SIG-M5 treated with dmso at 0.1 percent for 504 hours (cell line): ENCODE data around the gene TPH2.

Experiments used
- DNase-seq: peaks from one replicate; lab custom pipeline; 2025; ENCODE audit not compliant: unreplicated experiment; lab: John Stamatoyannopoulos, UW

TPH2 gene

GRCh38 chr12:71938728-71939385 is at the start of gene TPH2:
TSS of gene TPH2 (plus strand) at chr12:71938845. CDS start at chr12:71938987, 142 bp downstream.
- peak; percentile 82 for DNase-seq

- no peak for DNase-seq
These were observed 48.2 kb upstream of the TPH2 start for GRCh38 chr12:71890475-71890874.

- no peak for DNase-seq
These were observed 46.6 kb upstream of the TPH2 start for GRCh38 chr12:71892059-71892458.

GRCh38 chr12:71896205-71896882 is 42.3 kb upstream of the TPH2 start:
- no peak for DNase-seq

GRCh38 chr12:71900091-71900490 is 38.6 kb upstream of the TPH2 start:
- peak; percentile 39 for DNase-seq

- no peak for DNase-seq
These were observed 34.0 kb upstream of the TPH2 start for GRCh38 chr12:71904629-71905028.

- DNase-seq, result no peak
These were observed 3.1 kb upstream of the TPH2 start for GRCh38 chr12:71935594-71935993.

GRCh38 chr12:71940068-71940467 is 1.4 kb downstream of the TPH2 start:
- DNase-seq, result no peak

- no peak for DNase-seq
These were observed 2.5 kb downstream of the TPH2 start for GRCh38 chr12:71941174-71941573.

GRCh38 chr12:71942259-71942658 is 3.6 kb downstream of the TPH2 start:
- no peak for DNase-seq

GRCh38 chr12:71942703-71943102 is 4.1 kb downstream of the TPH2 start:
- no peak for DNase-seq

GRCh38 chr12:71945121-71945520 is 6.5 kb downstream of the TPH2 start:
- DNase-seq, result no peak

GRCh38 chr12:71945883-71946282 is 7.2 kb downstream of the TPH2 start:
- no peak for DNase-seq

- no peak for DNase-seq
These were observed 9.0 kb downstream of the TPH2 start for GRCh38 chr12:71947645-71948105.

- DNase-seq, result no peak
These were observed 9.7 kb downstream of the TPH2 start for GRCh38 chr12:71948390-71948789.

GRCh38 chr12:71949646-71950045 is 11.0 kb downstream of the TPH2 start:
- DNase-seq, result no peak

- DNase-seq, result no peak
These were observed 11.8 kb downstream of the TPH2 start for GRCh38 chr12:71950404-71950803.

- no peak for DNase-seq
These were observed 12.2 kb downstream of the TPH2 start for GRCh38 chr12:71950819-71951218.

- DNase-seq, result no peak
These were observed 15.6 kb downstream of the TPH2 start for GRCh38 chr12:71954083-71954778.

GRCh38 chr12:71954861-71955260 is 16.2 kb downstream of the TPH2 start:
- no peak for DNase-seq

GRCh38 chr12:71955970-71956369 is 17.3 kb downstream of the TPH2 start:
- no peak for DNase-seq

GRCh38 chr12:71958056-71958455 is 19.4 kb downstream of the TPH2 start:
- DNase-seq, result no peak
